Activated CD4-positive, CD25-positive, alpha-beta regulatory T cell treated with anti-CD3 and anti-CD28 coated beads, Interleukin-2, amount 50 U/mL, for 24 hours (primary cell): ENCODE results near the gene SYT1.

ENCODE experiments used
- ATAC-seq, 2 donors: fragments of 150-1000 bp; cut with Tn5 transposase; one replicate each; pipeline ENCODE4 v1.10.0; 2021; ENCODE audit warnings: mild to moderate bottlenecking in 1 of 2, moderate library complexity in 1 of 2

Gene SYT1

DNA sequence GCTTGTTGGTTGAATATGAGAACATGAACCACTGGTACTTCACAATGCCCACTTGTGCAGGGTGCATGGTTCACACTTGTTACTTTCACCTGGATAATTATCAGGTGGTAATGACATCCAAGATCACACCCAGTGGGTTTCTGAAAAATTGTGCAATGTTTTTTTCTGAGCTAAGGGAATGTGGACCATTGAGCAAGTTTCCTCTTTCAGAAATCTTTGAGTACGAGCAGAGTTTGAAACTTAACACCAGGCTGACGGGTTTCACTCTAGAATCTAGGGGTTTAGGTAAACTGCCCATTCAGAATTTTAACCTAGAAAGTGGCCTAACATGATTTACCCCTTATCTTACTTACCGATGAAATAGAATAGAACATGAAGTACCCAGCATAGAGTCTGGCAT, 436.6 kb downstream of the SYT1 start:
- ATAC-seq: no peak

- no peak for ATAC-seq
Observed at GRCh38 chr12:79302162-79302814, 437.7 kb downstream of the SYT1 start.

- no peak for ATAC-seq
Observed at GRCh38 chr12:79307340-79307739, 442.8 kb downstream of the SYT1 start.

- no peak for ATAC-seq
Observed at GRCh38 chr12:79309039-79309438, 444.5 kb downstream of the SYT1 start.

GRCh38 chr12:79317179-79317847, 452.7 kb downstream of the SYT1 start:
- ATAC-seq: no peak

GRCh38 chr12:79322905-79323304, 458.3 kb downstream of the SYT1 start:
- no peak for ATAC-seq

DNA sequence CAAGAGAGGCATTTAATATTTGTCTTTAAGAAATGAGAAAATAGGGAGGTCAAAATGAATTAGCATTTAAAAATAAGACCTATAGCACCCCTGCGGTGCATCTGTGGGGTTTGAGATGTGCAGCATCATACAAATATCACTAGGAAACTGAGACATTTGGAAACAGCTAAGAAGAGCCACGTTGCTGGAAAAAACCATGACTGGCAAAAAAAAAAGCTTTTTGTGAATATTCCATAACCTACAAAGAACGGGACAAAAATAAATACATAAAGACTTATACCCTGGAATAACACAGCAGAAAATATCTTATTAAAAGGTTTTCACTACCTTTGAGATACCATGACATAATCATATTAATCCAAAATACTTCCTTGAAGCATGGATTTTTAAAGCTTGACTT, 460.0 kb downstream of the SYT1 start:
- ATAC-seq: no peak

DNA sequence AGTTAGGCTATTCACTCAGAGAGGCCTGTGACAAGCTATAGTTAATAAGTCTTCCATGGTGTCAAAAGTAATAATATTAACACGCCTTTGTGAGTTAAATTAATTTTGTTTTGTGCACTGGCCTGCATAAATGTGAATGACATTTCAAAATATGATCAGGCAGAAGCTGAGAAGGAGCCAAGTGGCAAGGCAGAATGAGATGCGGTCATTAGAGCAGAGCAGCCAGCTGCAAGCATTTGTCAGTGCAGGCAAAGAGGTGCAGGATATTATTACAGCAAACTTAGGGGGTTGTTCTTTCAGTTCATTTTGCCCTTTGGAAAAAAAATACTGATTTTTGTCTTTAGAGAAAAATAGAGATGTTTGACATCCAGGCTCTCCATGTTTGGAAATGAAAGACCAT, 461.6 kb downstream of the SYT1 start:
- no peak for ATAC-seq

GRCh38 chr12:79326663-79327062, 462.1 kb downstream of the SYT1 start:
- no peak for ATAC-seq

GRCh38 chr12:79327465-79327864, 462.9 kb downstream of the SYT1 start:
- ATAC-seq: no peak

DNA sequence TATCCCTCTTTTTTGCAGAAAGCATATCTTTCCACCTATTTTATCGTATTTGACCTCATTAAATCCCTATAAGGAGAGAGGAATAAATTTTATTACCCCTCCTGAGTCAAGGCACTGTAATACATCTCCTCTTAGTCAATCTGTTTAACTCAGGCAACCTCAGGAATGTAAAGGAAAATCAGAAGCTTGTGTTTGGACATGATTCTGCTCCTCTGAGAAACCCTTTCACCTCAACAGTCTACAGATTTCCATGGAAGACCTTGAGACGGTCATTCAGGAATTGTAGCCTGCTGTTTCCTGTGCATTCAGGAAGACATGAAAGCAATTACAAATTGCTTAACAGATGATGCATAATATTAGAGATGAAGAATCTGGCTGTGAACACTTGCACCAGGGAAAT, 465.4 kb downstream of the SYT1 start:
- ATAC-seq: no peak

DNA sequence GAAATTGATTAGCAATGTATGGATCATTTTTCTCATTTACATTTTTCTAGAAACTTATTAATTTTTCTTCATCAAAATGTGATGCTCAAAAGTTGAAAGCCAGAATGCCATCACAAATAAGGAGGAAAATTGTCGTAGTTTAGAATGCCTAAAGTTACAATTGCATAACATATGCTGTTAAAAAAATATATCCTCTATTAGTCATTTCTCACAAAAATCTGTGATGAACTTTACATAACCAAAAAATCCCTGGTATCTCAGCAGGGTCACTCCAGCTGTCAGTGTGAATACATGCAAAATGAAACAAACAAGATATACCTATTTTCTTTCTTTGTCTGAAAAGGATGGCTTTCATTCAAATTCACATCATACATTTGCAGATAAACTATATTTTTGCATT, 467.3 kb downstream of the SYT1 start:
- no peak for ATAC-seq

DNA sequence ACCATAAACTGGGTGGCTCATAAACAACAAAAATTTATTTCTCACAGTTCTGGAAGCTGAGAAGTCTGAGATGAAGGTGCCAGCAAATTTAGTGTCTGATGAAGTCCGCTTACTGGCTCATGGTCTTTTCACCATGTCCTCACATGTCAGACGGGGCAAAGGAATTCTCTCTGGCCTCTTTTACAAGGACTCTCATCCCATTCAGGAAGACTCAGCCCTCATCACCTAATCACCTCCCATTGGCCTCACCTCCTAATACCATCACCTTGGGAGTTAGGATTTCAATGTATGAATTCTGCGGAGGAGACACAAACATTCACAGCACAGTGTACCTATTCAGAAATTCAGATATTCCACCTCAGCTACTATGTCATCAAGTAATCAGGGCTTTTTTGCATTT, 468.6 kb downstream of the SYT1 start:
- ATAC-seq: no peak

DNA sequence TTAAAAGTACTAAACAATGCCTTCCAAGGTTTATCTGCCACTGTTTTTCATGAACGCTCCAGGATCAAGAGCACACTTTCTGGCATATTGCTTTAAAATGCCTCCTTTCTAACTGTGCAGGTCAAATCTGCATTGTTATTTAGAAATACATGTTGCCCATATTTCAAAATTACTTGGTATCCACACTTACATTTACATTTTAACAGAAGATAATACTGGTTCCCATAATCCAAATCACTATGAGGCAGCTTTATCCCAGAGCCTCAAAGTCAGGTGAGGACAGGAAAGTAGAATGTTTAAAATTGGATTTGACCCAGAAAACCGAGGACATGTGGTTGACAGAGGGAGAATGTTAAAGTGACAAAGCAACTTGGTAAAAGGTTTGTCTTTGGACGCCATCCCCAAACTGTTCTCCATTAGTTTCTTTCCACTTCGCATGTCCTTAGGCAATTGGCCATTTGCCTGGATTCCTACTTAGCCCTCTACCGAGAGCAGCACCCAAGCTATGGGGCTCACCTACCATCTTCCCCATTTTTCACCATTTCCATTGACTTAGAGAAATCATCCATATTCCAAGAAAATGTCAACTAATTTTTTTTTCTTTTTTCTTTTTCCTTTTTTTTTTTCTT, 473.2 kb downstream of the SYT1 start:
- no peak for ATAC-seq

GRCh38 chr12:79344855-79345847, 480.6 kb downstream of the SYT1 start:
- no peak for ATAC-seq

DNA sequence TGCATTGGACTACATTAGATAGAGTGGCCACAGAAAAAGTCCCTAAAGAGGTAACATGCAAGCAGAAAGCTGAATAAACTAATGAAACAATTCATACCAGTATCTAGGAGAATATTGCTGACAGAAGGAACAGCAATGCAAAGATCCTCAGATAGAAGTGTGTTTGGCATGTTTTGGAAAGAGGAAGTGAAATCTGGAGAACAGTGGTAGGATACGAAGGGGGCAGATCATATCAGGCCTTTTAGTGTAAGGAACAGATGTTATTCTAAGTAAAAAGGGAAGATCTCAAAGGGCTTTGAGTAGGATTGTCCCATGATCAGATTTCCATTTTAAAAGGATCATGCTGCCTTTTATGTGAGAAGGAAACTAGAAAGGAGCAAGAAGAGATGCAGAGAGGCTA, 483.3 kb downstream of the SYT1 start:
- no peak for ATAC-seq

GRCh38 chr12:79351251-79351650, 486.7 kb downstream of the SYT1 start:
- ATAC-seq: no peak

GRCh38 chr12:79356216-79356615, 491.6 kb downstream of the SYT1 start:
- no peak for ATAC-seq

DNA sequence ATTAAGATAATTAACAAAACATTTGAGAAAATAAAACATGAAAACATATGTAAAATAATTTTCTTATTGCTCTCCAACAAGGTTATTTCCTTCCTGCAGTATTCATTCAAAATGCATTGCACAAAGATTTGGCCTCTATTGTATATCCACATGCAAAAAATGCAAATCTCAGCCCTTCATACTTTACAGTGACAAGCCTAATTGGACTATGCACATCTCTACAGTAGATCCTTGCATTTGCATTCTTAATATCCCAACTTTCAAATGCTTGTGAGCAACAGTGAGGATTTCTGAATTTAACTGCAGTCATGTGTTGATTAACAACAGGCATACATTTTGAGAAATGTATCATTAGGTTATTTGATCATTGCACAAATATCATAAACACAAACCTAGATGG, 492.5 kb downstream of the SYT1 start:
- ATAC-seq: no peak

DNA sequence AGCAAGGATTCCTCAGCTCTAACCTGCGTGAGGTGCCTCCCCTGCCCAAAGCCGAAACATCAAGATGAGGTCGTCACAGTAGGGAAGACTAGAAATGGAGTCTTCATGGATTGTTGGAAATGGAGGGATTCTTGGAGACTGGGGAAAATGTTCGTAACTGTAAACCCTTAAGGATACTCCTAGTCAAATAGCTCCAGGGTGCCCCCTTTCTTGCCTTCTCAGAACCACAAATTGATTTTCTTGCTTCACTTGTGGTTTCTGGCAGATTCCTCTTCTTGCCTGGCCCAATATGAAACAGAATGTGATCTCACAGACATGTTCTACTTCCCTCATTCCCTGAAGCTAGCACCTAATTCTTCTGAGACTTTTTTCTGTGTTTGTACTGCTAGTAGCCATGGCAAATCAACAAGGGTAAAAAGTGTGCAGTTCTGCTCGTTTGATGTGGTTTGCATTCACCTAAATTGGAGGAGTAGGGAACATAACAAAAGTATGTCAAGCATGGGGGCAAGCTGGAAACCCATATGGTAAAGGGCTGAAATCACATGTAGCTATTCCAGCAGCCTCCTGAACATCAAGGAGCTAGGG, 494.2 kb downstream of the SYT1 start:
- no peak for ATAC-seq

GRCh38 chr12:79360286-79360685, 495.7 kb downstream of the SYT1 start:
- ATAC-seq: no peak

GRCh38 chr12:79360936-79361335, 496.4 kb downstream of the SYT1 start:
- ATAC-seq: no peak

GRCh38 chr12:79364197-79364596, 499.6 kb downstream of the SYT1 start:
- ATAC-seq: no peak
